Myocyte (in vitro differentiated cells): ENCODE data around the gene MYZAP. TPM values are rescaled to one million over a fixed set of nuclear protein-coding genes. Genes with fewer than 3 reads are reported as not detected.

Source experiments
- DNase-seq: peaks from one replicate; pipeline ENCODE4 v3.0.0-alpha.2; 2012; ENCODE audit warnings: low read depth
- total RNA-seq: library from RNA; depleted of rRNA; stranded (reverse); fragments of >200 nt; gene quantifications from 2 replicates; pipeline ENCODE4 v1.2.3, GENCODE V29; 2014

Gene MYZAP
- total RNA-seq, 1 donor from 2014 or later, result 1.5 TPM

GRCh38 chr15:57624730-57625129 is 33.0 kb downstream of the MYZAP start:
- DNase-seq, result no peak

GRCh38 chr15:57625703-57626448 is 34.2 kb downstream of the MYZAP start:
- DNase-seq, result no peak

DNA sequence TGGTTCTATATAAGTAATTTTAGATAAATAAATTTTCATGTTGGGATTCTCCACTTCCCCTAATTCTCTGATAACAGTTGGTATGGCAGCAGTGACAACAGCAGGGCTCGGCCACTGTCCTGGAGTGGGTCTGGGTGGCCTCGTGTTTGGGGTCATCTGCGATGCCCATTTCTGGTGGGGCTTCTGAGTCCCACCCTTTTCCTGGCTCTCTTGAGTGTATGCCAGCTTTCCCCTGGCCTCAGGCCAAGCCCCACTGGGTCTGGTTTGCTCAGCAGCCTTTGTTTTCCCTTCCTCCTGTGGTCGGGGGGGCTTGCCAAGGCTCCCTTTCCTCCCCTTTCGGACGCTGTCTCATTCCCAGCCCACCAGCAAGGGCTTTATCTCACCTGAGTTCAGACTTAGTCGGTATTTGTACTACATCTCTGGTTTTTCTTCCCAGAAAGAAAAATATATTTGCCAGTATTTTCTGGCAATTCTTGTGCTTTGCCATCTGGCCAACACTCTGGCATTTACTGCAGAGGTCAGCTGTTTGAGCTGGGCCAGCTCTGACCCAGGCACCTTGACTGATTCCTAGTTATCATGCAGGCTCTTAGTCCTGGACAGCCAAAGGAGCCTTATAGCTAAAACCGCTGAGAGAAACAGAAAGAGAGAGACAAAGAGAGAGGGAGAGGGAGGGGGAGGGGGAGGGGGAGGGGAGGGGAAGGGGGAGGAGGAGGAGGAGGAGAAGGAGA is 35.2 kb downstream of the MYZAP start:
- DNase-seq, result no peak

- DNase-seq, result no peak
These were observed 39.8 kb downstream of the MYZAP start for GRCh38 chr15:57631386-57632110.

- peak; percentile 28 for DNase-seq
These were observed 42.6 kb downstream of the MYZAP start for GRCh38 chr15:57634290-57634689.

DNA sequence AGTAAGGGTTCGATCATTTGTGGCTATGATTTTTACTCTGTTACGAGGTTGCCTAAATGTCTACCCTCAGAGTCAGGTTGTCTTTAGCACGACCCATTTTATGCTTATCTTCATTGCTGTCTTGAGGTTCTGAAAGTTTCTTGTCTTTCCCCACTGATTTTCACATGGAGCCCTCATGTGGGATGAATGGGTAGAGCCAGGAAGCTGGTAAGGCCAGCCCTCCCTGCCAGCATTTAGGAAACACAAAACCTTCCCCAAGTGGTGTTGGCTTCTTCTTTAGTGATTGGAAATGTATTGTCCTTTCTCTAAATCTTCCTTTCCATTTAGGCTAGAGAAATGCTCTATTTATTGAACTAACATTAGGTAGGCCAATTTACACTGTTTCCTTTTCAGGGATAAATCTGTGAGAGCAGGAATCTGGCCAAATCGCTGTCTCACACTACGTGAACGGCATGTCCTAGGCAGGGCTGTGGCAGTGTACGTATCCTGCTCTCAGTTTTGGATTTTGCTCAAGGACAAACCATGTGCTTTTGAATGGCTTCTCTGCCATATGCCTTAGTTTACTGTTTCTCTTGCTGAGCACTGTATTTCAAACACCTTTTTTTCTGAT is 43.7 kb downstream of the MYZAP start:
- DNase-seq, result peak; percentile 24

GRCh38 chr15:57637846-57638245 is 46.1 kb downstream of the MYZAP start:
- no peak for DNase-seq

GRCh38 chr15:57639306-57639705 is 47.6 kb downstream of the MYZAP start:
- DNase-seq, result no peak

DNA sequence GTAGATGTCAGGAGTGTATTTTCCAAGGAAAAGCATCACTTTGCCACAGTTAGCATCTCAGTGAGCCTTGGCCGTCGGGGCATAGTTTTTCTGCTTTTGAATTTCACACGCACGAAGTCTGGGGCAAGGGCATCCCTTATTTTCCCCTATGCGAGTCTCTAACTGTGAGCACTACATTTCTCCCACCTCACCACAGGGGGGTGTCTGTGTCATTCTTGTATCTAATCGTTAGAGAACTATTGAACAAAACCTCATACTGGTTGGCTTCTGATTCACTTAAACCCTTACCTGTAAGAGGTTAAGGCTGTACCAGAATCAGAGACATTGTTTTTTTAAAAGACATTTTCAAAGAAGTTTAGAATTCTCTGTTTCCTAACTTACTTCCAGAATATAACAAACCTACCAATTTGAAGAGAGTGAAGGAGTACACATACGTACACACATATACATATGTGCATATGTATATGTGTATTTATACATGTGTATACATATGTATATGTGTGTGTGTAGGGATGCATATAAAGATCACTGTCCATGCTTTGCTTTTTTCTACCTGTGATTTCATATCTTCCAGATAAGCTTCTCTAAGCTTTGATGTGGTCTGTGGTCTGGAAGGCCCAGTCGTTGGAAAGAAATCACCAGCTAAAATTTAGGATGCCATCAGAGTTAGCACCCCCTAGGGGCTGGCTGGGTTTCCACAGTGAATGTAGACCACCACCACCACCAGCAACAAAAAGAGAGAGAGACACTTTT is 49.4 kb downstream of the MYZAP start:
- DNase-seq, result peak; percentile 41

DNA sequence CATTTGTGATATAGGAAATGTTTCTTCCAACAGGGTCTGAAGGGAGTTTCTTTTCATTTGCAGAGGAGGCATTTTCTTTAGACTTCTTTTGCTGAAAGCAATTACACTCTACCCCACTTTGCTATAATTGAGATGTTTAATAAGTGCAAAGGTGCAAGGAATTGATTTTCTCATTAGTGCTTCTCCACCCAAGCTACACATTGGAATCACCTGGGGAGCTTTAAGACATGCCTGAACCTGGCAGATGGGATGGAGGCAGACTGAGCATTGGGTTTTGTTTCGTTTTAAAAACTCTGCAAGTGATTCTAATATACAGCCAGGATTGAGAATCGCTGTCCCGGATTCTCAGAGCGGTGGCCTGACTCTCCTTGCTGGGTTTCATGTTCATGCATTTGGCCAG is 52.1 kb downstream of the MYZAP start:
- DNase-seq, result no peak

GRCh38 chr15:57646087-57646486 is 54.4 kb downstream of the MYZAP start:
- no peak for DNase-seq

DNA sequence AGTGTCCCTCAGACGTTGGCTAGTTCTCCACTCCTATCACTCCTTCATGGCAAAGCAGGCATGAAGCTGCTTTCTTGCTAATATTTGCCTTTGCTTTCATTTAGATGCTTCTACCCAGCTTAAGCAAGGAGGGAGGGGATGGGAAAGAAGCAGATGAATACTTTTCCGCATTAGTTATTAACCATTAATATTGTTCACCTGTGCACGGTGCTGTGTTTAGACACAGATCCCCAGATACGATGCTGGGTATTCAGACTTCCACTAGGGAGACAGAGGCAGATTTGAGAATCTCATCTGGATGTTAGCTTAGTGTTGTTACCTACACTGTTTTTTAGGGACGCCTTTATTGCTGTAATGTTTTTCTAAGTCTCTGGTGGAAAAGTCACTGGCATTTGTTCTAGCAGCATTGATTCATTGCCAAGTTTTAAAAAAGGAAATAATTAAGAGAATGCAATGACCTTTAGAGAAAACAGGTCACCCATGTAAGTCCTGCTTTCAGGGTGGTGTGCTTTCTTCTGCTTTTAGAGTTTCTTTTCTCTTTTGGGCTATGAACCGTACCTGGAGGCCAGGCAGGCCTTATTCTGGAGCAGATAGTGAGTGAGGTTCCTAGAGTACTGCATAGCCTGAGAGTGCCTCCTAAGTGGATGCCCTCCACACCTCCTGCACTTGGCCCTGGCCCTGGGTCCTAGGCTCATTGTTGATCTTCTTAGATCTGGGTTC is 55.5 kb downstream of the MYZAP start:
- no peak for DNase-seq

DNA sequence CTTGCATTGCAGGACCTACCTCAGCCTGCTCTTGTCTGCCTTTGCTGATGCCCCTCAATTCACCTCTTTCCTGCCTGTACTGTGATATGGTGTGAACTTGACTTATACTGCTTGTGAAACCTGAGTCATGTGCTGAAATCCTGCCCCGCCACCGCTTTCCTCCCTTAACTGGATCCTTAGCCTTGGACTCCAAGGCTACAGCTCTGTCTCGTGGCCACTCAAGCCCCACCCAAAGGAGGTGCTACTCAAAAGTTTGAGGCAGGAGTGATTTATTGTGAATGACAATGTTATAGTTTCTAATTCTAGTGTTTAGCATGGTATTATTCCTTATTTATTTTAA is 56.1 kb downstream of the MYZAP start:
- peak; percentile 20 for DNase-seq

- no peak for DNase-seq
These were observed 57.4 kb downstream of the MYZAP start for GRCh38 chr15:57649138-57649537.

DNA sequence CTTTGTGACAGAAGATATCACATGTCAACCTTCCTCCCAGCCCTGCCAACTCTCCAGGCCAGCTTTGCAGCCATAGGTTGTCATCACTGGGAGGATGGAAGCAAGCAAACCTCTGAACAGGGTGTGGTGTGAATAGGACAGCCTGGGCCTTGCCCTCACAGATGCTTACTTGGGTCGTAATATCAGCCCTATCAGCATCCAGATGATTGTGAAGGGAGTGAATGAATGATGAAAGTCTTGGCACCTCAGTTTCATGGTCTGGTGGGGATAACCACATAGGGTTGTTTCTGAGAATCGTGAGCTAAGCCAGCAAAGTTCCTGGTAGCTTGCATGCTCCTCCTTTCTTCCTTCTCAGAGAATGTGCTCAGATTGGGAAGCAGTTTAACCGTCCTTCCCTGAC is 59.7 kb downstream of the MYZAP start:
- no peak for DNase-seq

DNA sequence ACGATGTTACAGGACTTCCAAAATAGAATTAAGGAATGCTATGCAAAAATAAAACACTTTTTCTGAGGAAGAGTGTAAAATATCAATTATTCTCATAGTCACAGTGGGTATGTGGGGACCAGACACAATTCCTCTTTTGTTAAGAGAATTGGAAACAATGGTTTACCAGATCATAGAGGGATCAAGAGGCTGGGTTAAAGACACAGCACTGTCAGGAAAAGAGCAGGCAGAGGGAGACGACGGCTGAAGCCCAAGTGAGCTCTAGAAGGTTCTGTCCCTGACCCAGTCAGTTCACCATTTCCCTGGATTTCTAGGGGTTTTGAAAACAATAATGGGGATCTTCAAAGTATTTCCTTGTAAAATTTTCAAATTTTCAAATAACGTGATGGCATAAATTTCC is 60.8 kb downstream of the MYZAP start:
- no peak for DNase-seq

- DNase-seq, result peak; percentile 26
These were observed 62.6 kb downstream of the MYZAP start for GRCh38 chr15:57654153-57654852.

DNA sequence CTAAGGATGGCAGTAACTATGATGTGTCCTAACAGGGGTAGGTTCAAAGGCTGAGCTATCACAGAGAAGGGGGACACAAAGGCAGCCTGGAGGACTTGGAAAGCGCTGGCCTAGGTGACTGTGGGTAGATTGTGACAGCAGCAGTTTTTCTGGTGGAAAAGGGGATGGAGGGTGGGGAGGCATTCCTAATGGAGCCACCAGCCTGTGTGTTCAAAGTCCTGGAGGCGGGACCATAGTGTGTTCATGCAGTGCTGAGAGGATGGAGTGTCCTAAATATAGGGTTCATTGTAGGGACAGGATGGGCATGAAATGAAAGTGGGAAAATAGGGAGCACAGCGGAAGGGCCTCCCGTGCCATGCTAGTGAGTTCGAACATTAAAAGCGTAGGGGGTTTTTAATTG is 63.3 kb downstream of the MYZAP start:
- no peak for DNase-seq

GRCh38 chr15:57655809-57656208 is 64.1 kb downstream of the MYZAP start:
- no peak for DNase-seq

DNA sequence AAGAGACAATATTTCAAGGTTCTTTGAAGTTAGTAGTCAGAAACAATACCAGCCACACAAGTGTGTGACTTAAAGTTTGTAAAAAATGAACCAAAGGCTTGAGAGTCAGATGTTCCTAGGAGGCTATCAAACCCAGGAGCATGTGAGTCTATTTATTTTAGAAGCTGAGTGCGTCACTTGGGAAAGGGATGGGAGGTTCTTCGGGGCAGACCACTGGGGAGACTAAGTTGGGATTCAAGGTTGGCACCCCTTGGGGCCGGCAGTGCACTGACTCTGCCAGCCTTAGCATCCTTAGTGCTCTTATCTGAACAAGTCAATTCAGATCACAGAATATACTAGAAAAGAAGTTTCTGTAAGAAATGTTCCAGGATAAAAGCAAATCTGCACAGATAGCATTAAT is 64.7 kb downstream of the MYZAP start:
- no peak for DNase-seq
